K562 (cell line): Measurements from ENCODE around the gene CEP68. TPM values are rescaled to one million over a fixed set of nuclear protein-coding genes. Genes with fewer than 3 reads are reported as not detected.
A peak's percentile ranks its signal among the peaks of the same experiment; 100 is the strongest.

Source experiments
- ATAC-seq: fragments of 200-7000 bp; cut with Tn5 transposase; 3 replicates; pipeline ENCODE4 v1.9.1; 2020; ENCODE audit warnings: moderate library complexity
- BruUV-seq: library from RNA; stranded (reverse); fragments of 400-500 nt; replicated peaks from 2 replicates; lab custom pipeline; 2021; lab: Mats Ljungman, UMichigan
- CTCF ChIA-PET: fragments of 300-600 bp; formaldehyde crosslinking; extraction: SDS; loops from one replicate; lab custom pipeline; 2021; ENCODE audit warnings: low intra/inter-chr PET ratio; lab: Yijun Ruan, JAX
- POLR2A ChIA-PET: fragments of 300-600, 350-650 bp; sonication (Branson Sonifier 250); formaldehyde crosslinking; extraction: SDS; loops from one replicate; lab custom pipeline; 2021; ENCODE audit warnings: antibody characterized with exemption, inconsistent platforms; lab: Yijun Ruan, JAX
- DNase-seq, 4 experiments: peaks; one replicate each; pipeline versions ENCODE4 v3.0.0 to v3.0.0-alpha.2; 2011 to 2018; ENCODE audit warnings: low spot score in 3 of 4, mixed read lengths in 3 of 4; ENCODE audit errors: extremely low read depth in 1 of 4
- FAIRE-seq: peaks from 2 replicates; lab custom pipeline; 2011; peaks lifted over from hg19 to GRCh38; lab: Jason Lieb, UNC
- H2AFZ ChIP-seq: 2 replicates; pipeline ENCODE4 v1.6.0; 2011; ENCODE audit warnings: low read depth, low read length, control low read depth, inconsistent platforms
- H3K27ac ChIP-seq: fragments of 200-600 bp; 3 replicates; pipeline ENCODE4 v1.8.0; 2011; ENCODE audit warnings: low read depth, mild to moderate bottlenecking, control low read depth, inconsistent platforms, low read length, moderate library complexity, mixed read lengths; ENCODE audit errors: extremely low read depth
- H3K27me3 ChIP-seq, 2 experiments: fragments of 300-600 bp in 1 of 2; 2 replicates in 1 of 2; 3 replicates in 1 of 2; pipeline versions ENCODE4 v1.6.0 to v1.8.0; 2011; ENCODE audit warnings: inconsistent platforms in 2 of 2, low read length in 2 of 2, mild to moderate bottlenecking in 1 of 2, mixed read lengths in 1 of 2, moderate library complexity in 1 of 2; ENCODE audit not compliant: control insufficient read depth in 2 of 2, insufficient read depth in 2 of 2
- H3K36me3 ChIP-seq: fragments of 300-600 bp; 3 replicates; pipeline ENCODE4 v1.8.0; 2011; ENCODE audit warnings: mild to moderate bottlenecking, low read length, inconsistent platforms; ENCODE audit not compliant: control insufficient read depth, insufficient read depth
- H3K4me1 ChIP-seq, 2 experiments: fragments of 200-600 bp in 1 of 2; replicated peaks in 1 of 2; 2 replicates in 1 of 2; 3 replicates in 1 of 2; pipeline versions ENCODE4 v1.5.1 to v1.8.0; 2011; ENCODE audit warnings: inconsistent platforms in 2 of 2, low read length in 2 of 2, mild to moderate bottlenecking in 1 of 2, mixed read lengths in 1 of 2, moderate library complexity in 1 of 2; ENCODE audit not compliant: control insufficient read depth in 2 of 2, insufficient read depth in 2 of 2
- H3K4me2 ChIP-seq: 2 replicates; pipeline ENCODE4 v1.6.1; 2011; ENCODE audit warnings: low read length, control low read depth, inconsistent platforms, mixed read lengths; ENCODE audit not compliant: insufficient read depth
- H3K4me3 ChIP-seq: fragments of 200-600 bp; sonication (generic), shearing (Covaris generic); 2 replicates; pipeline ENCODE4 v1.5.1; 2016; ENCODE audit warnings: control low read depth, inconsistent platforms
- H3K79me2 ChIP-seq: fragments of 200-600 bp; 3 replicates; pipeline ENCODE4 v1.8.0; 2011; ENCODE audit warnings: low read length, inconsistent platforms; ENCODE audit not compliant: control insufficient read depth, insufficient read depth
- H3K9ac ChIP-seq, 2 experiments: 2 replicates each; pipeline versions ENCODE4 v1.6.0 to v1.6.1; 2011; ENCODE audit warnings: low read depth in 2 of 2, low read length in 2 of 2, control low read depth in 1 of 2, inconsistent platforms in 1 of 2, mild to moderate bottlenecking in 1 of 2, mixed read lengths in 1 of 2; ENCODE audit not compliant: insufficient read depth in 1 of 2
- H3K9me1 ChIP-seq: one replicate; pipeline ENCODE4 v1.6.0; 2011; ENCODE audit warnings: inconsistent platforms, mild to moderate bottlenecking, low read length, moderate library complexity; ENCODE audit not compliant: control insufficient read depth, insufficient read depth
- H3K9me3 ChIP-seq: replicated peaks from 2 replicates; pipeline ENCODE4 v1.5.1; 2011; ENCODE audit warnings: low read depth, low read length, inconsistent platforms; ENCODE audit not compliant: control insufficient read depth, insufficient read depth
- H4K20me1 ChIP-seq: replicated peaks from 2 replicates; pipeline ENCODE4 v1.6.1; 2011; ENCODE audit warnings: low read length, inconsistent platforms, mixed read lengths; ENCODE audit not compliant: control insufficient read depth, insufficient read depth
- BCL6 ChIP-seq: fragments of 250-450 bp; sonication (Bioruptor Pico); IDR thresholded peaks from 2 replicates; pipeline ENCODE4 v1.4.0; 2020
- BMI1 ChIP-seq: fragments of 150-350 bp; IDR thresholded peaks from 2 replicates; pipeline ENCODE4 v1.6.1; 2014; ENCODE audit warnings: low read length
- FOXJ2 ChIP-seq: fragments of 200-800 bp; sonication (Bioruptor generic); IDR thresholded peaks from 2 replicates; pipeline ENCODE4 v1.6.1; 2016; ENCODE audit warnings: missing genetic modification characterization, missing compliant biosample characterization
- FOXO4 ChIP-seq: fragments of 450-650 bp; formaldehyde crosslinking; IDR thresholded peaks from 2 replicates; pipeline ENCODE4 v1.4.0; 2020; ENCODE audit warnings: mild to moderate bottlenecking, moderate library complexity
- GMEB1 ChIP-seq: fragments of 250-450 bp; sonication (Bioruptor Pico); IDR thresholded peaks from 2 replicates; pipeline ENCODE4 v1.4.0; 2020; ENCODE audit warnings: mild to moderate bottlenecking
- HMGXB4 ChIP-seq: sonication (generic); formaldehyde crosslinking; IDR thresholded peaks from 2 replicates; pipeline ENCODE4 v1.8.1; 2023; ENCODE audit warnings: mild to moderate bottlenecking, missing genetic modification reagents
- NR2F6 ChIP-seq: fragments of 450-650 bp; formaldehyde crosslinking; IDR thresholded peaks from 2 replicates; pipeline ENCODE4 v1.4.0; 2020; ENCODE audit warnings: mild to moderate bottlenecking
- U2AF2 ChIP-seq: fragments of 200-400 bp; formaldehyde crosslinking; optimal IDR thresholded peaks from 2 replicates; pipeline ENCODE3; 2017; ENCODE audit warnings: low read depth, mild to moderate bottlenecking, low read length
- ZNF277 ChIP-seq: fragments of 250-450 bp; sonication (Bioruptor Pico); IDR thresholded peaks from 2 replicates; pipeline ENCODE4 v1.8.0; 2022; ENCODE audit warnings: inconsistent platforms, mild to moderate bottlenecking, moderate library complexity, borderline replicate concordance
- WGBS: fragments of 100-300 bp; shearing (Covaris generic); methylation state at CpG from one replicate; pipeline ENCODE4 v1.1.6; 2016; ENCODE audit warnings: low coverage, mixed read lengths; ENCODE audit not compliant: insufficient coverage; ENCODE audit errors: missing lambda C conversion rate; 5-methylcytosine and 5-hydroxymethylcytosine counted together
- in situ Hi-C: fragments of 300-500 bp; cut with MboI; formaldehyde crosslinking; loops from 4 replicates; pipeline ENCODE4 v1.15.0; 2018; ENCODE audit warnings: inconsistent platforms, mixed read lengths
- intact Hi-C: fragments of 100-400 bp; cut with micrococcal nuclease; formaldehyde crosslinking; loops from 2 replicates; pipeline ENCODE4 v1.14.2; 2022
- polyA plus RNA-seq, 8 experiments: library from polyadenylated mRNA; depleted of rRNA in 4 of 8; stranded (reverse) in 5 of 8; unstranded in 3 of 8; fragments of >200 nt; fragmentation: Nextera tagmentation in 2 of 8; fragmentation: Illumina TruSeq in 1 of 8; extraction: Ambion mirVana in 2 of 8; extraction: Trizol in 1 of 8; gene quantifications; 2 replicates each; pipeline versions ENCODE4 v1.2.1 to v1.2.3, GENCODE V29; 2011 to 2014; ENCODE audit warnings: inconsistent platforms in 1 of 8, missing spikeins in 1 of 8
- total RNA-seq, 7 experiments: library from RNA; depleted of rRNA in 6 of 7; stranded (reverse); fragments of >200 nt in 6 of 7; fragmentation: Illumina TruSeq in 2 of 7; extraction: Trizol in 2 of 7; gene quantifications; 2 replicates each; pipeline versions ENCODE4 v1.2.1 to v1.2.3, GENCODE V29; 2011 to 2021; ENCODE audit warnings: low replicate concordance in 1 of 7

Gene CEP68
- total and polyA plus RNA-seq, 9 of the 15 experiments (the other 6 are each of a cell fraction or from before 2014, with no cell fraction given) = 1.4 to 8.5 (median 5.2) TPM

GRCh38 chr2:65098741-65099140 is 42.5 kb downstream of the CEP68 start:
- ChIA-PET POLR2A (interaction anchor here (1.1 to 1.2 kb wide), 3 partner anchors 9 to 29 kb away, joined by 3 to 4 read pairs (median 4); no protein-coding TSS in a partner anchor), CTCF (no interaction called here)
- DNase-seq = no peak
- no peak for FAIRE-seq
- H3K79me2 ChIP-seq = peaks cover 34% of the 10 kb centered on the region
- in situ Hi-C loops (no loop called here), intact Hi-C loops (no loop called here)
- no peaks in the 10 kb centered on the region for H3K4me1 ChIP-seq
- no peak overlapping the region for H3K4me3 ChIP-seq
- H2AFZ ChIP-seq = no peak overlapping the region
- H3K36me3 ChIP-seq = peaks cover 71% of the 10 kb centered on the region
- no peaks in the 10 kb centered on the region for H3K27me3 ChIP-seq
- no peaks in the 10 kb centered on the region for H3K9me3 ChIP-seq
- H3K4me2 ChIP-seq = no peak overlapping the region
- no peaks in the 10 kb centered on the region for H3K9me1 ChIP-seq
- no TSS peak for BruUV-seq
- no peak for ATAC-seq
- TF ChIP-seq NR2F6 = no peak
- TF ChIP-seq U2AF2 = no peak
- TF ChIP-seq HMGXB4 = no peak
- WGBS = 87% methylated on average over 5 of the region's 5 CpGs
- H3K27ac ChIP-seq = no peak overlapping the region
- no peak overlapping the region for H3K9ac ChIP-seq
- no peaks in the 10 kb centered on the region; the same call in 1 of the 2 replicates for H4K20me1 ChIP-seq

GRCh38 chr2:65101071-65101470 is 44.9 kb downstream of the CEP68 start:
- BruUV-seq = TSS peak; percentile 19
- TF ChIP-seq ZNF277 (CRISPR knock-in tag) (no peak), FOXO4 (CRISPR knock-in tag) (no peak), GMEB1 (CRISPR knock-in tag) (no peak), BCL6 (CRISPR knock-in tag) (no peak), BMI1 (no peak), FOXJ2 (tag) (no peak)

More at GRCh38 chr2:65101071-65101470, 44.9 kb downstream of the CEP68 start:
- Histone ChIP-seq H3K27me3 (no peaks in the 10 kb centered on the region), H4K20me1 (no peaks in the 10 kb centered on the region; the same call in 1 of the 2 replicates), H2AFZ (no peak overlapping the region), H3K79me2 (peaks cover 53% of the 10 kb centered on the region), H3K4me1 (no peaks in the 10 kb centered on the region), H3K36me3 (peaks cover 74% of the 10 kb centered on the region), H3K4me3 (no peak overlapping the region), H3K27ac (no peak overlapping the region), H3K9me3 (no peaks in the 10 kb centered on the region), H3K9ac (no peak overlapping the region), H3K4me2 (no peak overlapping the region), H3K9me1 (no peaks in the 10 kb centered on the region)
- intact Hi-C loops = no loop called here
- CTCF ChIA-PET = no interaction called here
- 72% methylated on average over 3 of the region's 3 CpGs for WGBS
- POLR2A ChIA-PET = interaction anchor here (0.6 to 1.0 kb wide), 5 partner anchors 14 to 63 kb away, joined by 3 to 4 read pairs (median 3); no protein-coding TSS in a partner anchor
- ATAC-seq = peak; percentile 28; the same call in 1 of the 3 replicates
- in situ Hi-C loops = no loop called here
- no peak for FAIRE-seq
- no peak for DNase-seq
